Activated CD4-positive, alpha-beta T cell treated with anti-CD3 and anti-CD28 coated beads, Interleukin-2, amount 50 U/mL, for 4 hours (primary cell): Measurements from ENCODE around the gene EYA3.

Experiments
- DNase-seq, 2 experiments: peaks; one replicate each; pipeline ENCODE4 v3.0.0-alpha.2; 2020

EYA3 gene

GRCh38 chr1:27967106-27967883, 121.1 kb downstream of the EYA3 start:
- DNase-seq = no peak

- no peak for DNase-seq
Measured at GRCh38 chr1:27966402-27967105, 121.9 kb downstream of the EYA3 start.

GRCh38 chr1:27963393-27963792, 125.0 kb downstream of the EYA3 start:
- DNase-seq = no peak

GRCh38 chr1:27961646-27962221, 126.7 kb downstream of the EYA3 start:
- no peak for DNase-seq

GRCh38 chr1:27960762-27961645, 127.4 kb downstream of the EYA3 start:
- DNase-seq = no peak

GRCh38 chr1:27959792-27960603, 128.4 kb downstream of the EYA3 start, which contains the start of gene XKR8:
TSS of gene XKR8 (plus strand) at chr1:27959973. CDS start at chr1:27960070, 97 bp downstream.
- DNase-seq = peak; percentile 68 to 75

GRCh38 chr1:27958513-27958912, 129.9 kb downstream of the EYA3 start:
- no peak for DNase-seq

- no peak for DNase-seq
Measured at GRCh38 chr1:27957655-27958054, 130.8 kb downstream of the EYA3 start.

- no peak for DNase-seq
Measured at GRCh38 chr1:27956761-27957160, 131.6 kb downstream of the EYA3 start.

- no peak for DNase-seq
Measured at GRCh38 chr1:27955076-27955475, 133.3 kb downstream of the EYA3 start.

- no peak for DNase-seq
Measured at GRCh38 chr1:27954186-27954585, 134.2 kb downstream of the EYA3 start.

GRCh38 chr1:27952147-27952546, 136.3 kb downstream of the EYA3 start:
- no peak for DNase-seq

GRCh38 chr1:27951396-27951795, 137.0 kb downstream of the EYA3 start:
- no peak for DNase-seq

- DNase-seq = no peak
Measured at GRCh38 chr1:27949027-27949426, 139.4 kb downstream of the EYA3 start.

- DNase-seq = no peak
Measured at GRCh38 chr1:27945020-27945419, 143.4 kb downstream of the EYA3 start.

GRCh38 chr1:27941671-27942540, 146.5 kb downstream of the EYA3 start:
- no peak for DNase-seq

GRCh38 chr1:27940870-27941560, 147.4 kb downstream of the EYA3 start:
- DNase-seq = no peak

- DNase-seq = peak; percentile 74 to 80
Measured at GRCh38 chr1:27940297-27940696, 148.1 kb downstream of the EYA3 start.

- DNase-seq = no peak
Measured at GRCh38 chr1:27938488-27938887, 149.9 kb downstream of the EYA3 start.

- no peak for DNase-seq
Measured at GRCh38 chr1:27937524-27937836, 150.9 kb downstream of the EYA3 start.

GRCh38 chr1:27936370-27936769, 152.0 kb downstream of the EYA3 start:
- DNase-seq = no peak
